Measurements from ENCODE around the gene RDH13. TPM values are rescaled to one million over a fixed set of nuclear protein-coding genes. Genes with fewer than 3 reads are reported as not detected.
A peak's percentile ranks its signal among the peaks of the same experiment; 100 is the strongest.
"Not testable (repeated sequence)": the region's sequence is repeated elsewhere in the genome, so short reads cannot be mapped to it uniquely, and the experiment has no call there.

The RDH13 gene
- total and polyA plus RNA-seq, 9 donors, result 7.2 to 16.7 (median 12.0) TPM

DNA sequence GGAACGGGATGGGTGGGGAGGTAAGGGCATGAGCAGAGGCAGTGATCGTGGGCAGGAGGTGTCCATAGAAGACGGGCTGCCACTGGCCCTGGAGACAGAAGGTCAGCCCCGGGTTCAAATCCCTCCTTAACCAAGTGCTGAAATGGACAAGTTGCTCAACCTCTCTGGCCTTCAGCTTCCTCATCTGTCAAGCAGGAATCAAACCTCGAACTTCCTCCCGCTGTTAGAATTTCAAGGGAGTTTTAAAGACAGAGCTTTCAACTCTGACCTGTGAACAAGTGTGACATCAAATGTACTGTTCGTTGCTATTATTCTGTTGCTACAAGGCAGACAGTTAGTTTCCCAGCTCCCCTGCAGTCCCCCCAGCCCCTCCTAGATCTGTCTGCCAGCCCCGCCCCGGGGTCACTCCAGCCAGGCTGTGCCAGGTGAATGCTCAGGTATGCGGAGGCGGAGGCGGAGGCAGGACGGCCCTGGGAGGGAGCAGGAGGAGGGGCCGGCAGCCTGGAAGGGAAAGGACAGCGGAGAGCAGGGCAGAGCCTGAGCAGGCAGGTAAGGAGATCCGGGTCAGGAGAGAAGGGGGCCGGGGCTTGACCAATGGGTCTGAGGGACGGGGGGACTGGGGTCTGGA lies 12.5 kb upstream of the RDH13 start, which contains the start of gene EPS8L1:
TSS of gene EPS8L1 (plus strand) at position 499 of the 628 bp plus-strand sequence. CDS start 576 bp downstream, outside the sequence.
- WGBS (ENCODE audit: insufficient coverage), result 29% methylated on average over 16 of the region's 18 CpGs
- Histone ChIP-seq H3K27me3 (ENCODE audit: control insufficient read depth, insufficient read depth, low read length) (peaks cover 48% of the 10 kb centered on the region), H3K4me3 (ENCODE audit: low read length) (no peak within 1 kb of the TSS), H3K4me1 (ENCODE audit: control insufficient read depth, insufficient read depth, low read length) (peaks cover 18% of the 10 kb centered on the region), H3K27ac (ENCODE audit: low read length) (no peak within 1 kb of the TSS), H3K36me3 (ENCODE audit: control insufficient read depth, insufficient read depth, low read length) (no peaks in the 10 kb centered on the region), H3K9me3 (replicated peaks; ENCODE audit: control insufficient read depth, low read depth, low read length) (no peaks in the 10 kb centered on the region)
- no peak for DNase-seq

DNA sequence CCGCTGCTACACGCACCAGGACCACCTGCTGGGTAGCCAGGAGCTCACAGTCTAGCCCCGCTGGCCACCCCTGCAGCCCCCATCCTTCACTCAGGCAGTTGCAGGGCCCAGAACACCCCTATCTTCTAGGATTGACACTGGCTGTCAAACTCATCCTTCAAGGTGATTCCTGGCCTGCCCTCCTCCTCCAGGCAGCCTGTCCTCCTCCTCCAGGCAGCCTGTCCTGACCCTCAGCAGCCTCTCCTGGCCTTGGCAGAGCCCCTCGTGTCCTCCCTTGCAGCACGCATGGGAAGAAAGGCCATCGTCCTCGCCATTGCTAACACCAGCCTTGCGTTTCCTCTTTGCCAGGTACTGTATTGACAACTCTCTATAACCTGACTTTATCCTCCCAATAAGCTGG lies 9.0 kb upstream of the RDH13 start:
- Histone ChIP-seq H3K9me3 (replicated peaks; ENCODE audit: control insufficient read depth, low read depth, low read length) (peaks cover 2% of the 10 kb centered on the region), H3K27ac (ENCODE audit: low read length) (no peak overlapping the region), H3K36me3 (ENCODE audit: control insufficient read depth, insufficient read depth, low read length) (no peaks in the 10 kb centered on the region), H3K4me3 (ENCODE audit: low read length) (no peak overlapping the region), H3K27me3 (ENCODE audit: control insufficient read depth, insufficient read depth, low read length) (peaks cover 52% of the 10 kb centered on the region), H3K4me1 (ENCODE audit: control insufficient read depth, insufficient read depth, low read length) (peaks cover 18% of the 10 kb centered on the region)
- WGBS (ENCODE audit: insufficient coverage), result 25% methylated on average over 4 of the region's 8 CpGs
- DNase-seq, result no peak

DNA sequence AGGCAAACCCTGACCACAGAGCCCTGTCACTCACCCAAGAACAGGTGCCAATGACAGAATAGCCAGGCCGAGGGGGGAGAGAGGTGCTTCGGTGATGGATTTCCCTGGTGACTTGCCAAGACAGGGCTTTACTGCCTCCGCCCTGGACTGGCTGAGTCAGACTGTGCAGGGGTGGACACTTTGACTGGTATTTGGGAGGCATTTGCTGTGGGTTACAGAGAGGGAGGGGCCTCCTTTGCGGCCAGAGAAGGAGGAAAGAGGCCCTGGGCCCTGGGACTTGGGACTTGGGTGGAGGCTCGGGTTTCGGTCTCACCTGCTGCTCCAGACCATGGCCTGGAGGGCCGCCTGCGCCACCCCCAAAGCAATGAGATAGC lies 8.2 kb upstream of the RDH13 start:
- Histone ChIP-seq H3K36me3 (ENCODE audit: control insufficient read depth, insufficient read depth, low read length) (no peaks in the 10 kb centered on the region), H3K27ac (ENCODE audit: low read length) (peak overlapping the region; percentile 20), H3K4me3 (ENCODE audit: low read length) (no peak overlapping the region), H3K4me1 (ENCODE audit: control insufficient read depth, insufficient read depth, low read length) (peaks cover 18% of the 10 kb centered on the region), H3K27me3 (ENCODE audit: control insufficient read depth, insufficient read depth, low read length) (peaks cover 48% of the 10 kb centered on the region), H3K9me3 (replicated peaks; ENCODE audit: control insufficient read depth, low read depth, low read length) (peaks cover 2% of the 10 kb centered on the region)
- 27% methylated on average over 7 of the region's 8 CpGs for WGBS (ENCODE audit: insufficient coverage)
- peak; percentile 74 for DNase-seq

DNA sequence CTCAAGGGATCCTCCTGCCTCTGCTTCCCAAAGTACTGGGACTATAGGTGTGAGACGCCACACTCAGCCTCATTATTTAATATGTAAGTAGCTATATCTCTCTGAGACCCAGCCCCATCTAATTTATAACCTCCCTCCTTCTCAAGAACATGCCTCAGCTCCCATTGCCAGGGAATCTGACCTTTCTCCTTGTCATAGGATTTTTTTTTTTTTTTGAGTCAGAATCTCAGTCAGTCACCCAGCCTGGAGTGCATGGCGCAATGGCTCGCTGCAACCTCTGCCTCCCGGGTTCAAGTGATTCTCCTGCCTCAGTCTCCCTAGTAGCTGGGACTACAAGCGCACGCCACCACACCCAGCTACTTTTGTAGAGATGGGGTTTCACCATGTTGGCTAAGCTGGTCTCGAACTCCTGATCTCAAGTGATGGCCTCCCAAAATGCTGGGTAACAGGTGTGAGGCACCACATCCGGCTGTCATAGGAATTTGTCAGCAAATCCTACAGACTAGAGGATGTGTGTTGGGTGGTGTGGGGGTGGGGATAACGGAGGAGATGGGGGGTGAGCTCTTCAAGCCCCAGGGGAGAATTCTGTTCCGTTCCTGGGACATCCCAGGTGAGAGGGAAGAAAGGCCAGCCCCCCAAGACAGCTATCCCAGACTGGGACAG lies 7.6 kb upstream of the RDH13 start:
- H3K4me3 ChIP-seq (ENCODE audit: low read length), result no peak overlapping the region
- H3K9me3 ChIP-seq (replicated peaks; ENCODE audit: control insufficient read depth, low read depth, low read length), result peaks cover 2% of the 10 kb centered on the region
- no peak for DNase-seq
- no peaks in the 10 kb centered on the region for H3K36me3 ChIP-seq (ENCODE audit: control insufficient read depth, insufficient read depth, low read length)
- H3K27ac ChIP-seq (ENCODE audit: low read length), result no peak overlapping the region
- H3K27me3 ChIP-seq (ENCODE audit: control insufficient read depth, insufficient read depth, low read length), result peaks cover 48% of the 10 kb centered on the region
- H3K4me1 ChIP-seq (ENCODE audit: control insufficient read depth, insufficient read depth, low read length), result peaks cover 18% of the 10 kb centered on the region
- 85% methylated on average over 6 of the region's 10 CpGs for WGBS (ENCODE audit: insufficient coverage)

DNA sequence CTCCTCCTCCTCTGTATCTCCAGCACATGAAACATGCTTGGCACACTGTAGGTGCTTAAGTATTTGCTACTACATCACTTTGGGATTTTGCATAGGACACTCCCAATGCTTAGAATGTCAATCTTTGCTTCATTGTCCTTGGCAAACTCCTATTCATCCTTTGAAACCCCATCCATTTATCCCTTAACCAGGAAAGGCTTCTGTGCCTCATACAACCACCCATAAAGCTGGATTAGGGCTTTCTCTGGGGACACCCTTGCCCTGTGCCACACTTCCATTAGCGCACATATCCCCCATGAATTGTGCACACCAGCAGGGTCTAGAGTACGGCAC lies 6.9 kb upstream of the RDH13 start:
- H3K27ac ChIP-seq (ENCODE audit: low read length), result no peak overlapping the region
- no peak for DNase-seq
- no peak overlapping the region for H3K4me3 ChIP-seq (ENCODE audit: low read length)
- H3K4me1 ChIP-seq (ENCODE audit: control insufficient read depth, insufficient read depth, low read length), result peaks cover 18% of the 10 kb centered on the region
- H3K27me3 ChIP-seq (ENCODE audit: control insufficient read depth, insufficient read depth, low read length), result peaks cover 48% of the 10 kb centered on the region
- no CpG with 5 or more reads among the region's 2 CpGs for WGBS (ENCODE audit: insufficient coverage)
- peaks cover 2% of the 10 kb centered on the region for H3K9me3 ChIP-seq (replicated peaks; ENCODE audit: control insufficient read depth, low read depth, low read length)
- no peaks in the 10 kb centered on the region for H3K36me3 ChIP-seq (ENCODE audit: control insufficient read depth, insufficient read depth, low read length)

DNA sequence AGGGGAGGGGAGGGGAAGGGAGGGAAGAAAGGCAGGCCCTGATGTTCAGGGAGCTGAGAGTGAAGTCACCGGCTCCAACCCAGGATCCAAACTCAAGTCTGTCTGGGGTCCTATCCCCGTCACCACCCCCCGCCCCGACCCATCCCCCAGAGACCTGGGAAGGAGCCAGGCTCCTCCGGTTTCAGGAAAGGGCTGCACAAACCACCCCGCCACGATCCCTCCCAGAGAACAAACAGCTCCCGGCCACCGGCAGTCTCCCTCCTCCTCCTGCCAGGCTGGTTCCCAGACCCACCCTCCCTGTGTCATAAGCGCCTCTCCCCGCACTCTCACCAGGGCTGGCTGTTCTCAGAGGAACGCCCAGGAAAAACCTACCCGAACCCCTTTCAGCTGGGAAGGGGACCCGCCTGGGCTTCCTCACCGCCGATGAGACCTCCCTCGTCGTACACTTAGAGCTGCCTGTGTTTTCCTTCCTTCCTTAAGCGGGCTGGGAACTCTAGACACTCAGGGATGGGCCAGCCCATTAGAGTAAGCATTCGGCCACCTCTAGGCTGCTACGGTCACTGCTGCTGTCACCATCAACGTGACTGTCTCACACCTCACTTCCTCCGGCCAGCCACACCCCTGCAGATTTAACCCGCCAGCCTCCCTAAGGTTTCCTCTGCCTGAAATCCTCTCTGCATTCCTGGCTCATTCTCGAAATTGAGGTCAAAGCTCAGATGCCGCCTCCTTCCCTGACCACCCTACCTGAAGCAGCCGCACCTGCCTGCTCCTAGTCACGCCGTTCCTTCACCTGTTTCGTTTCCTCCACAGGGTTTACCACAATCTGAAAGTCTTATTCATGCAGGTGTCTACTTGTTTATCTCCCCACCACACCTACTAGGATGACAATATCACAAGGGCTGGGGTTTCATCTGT lies 6.3 kb upstream of the RDH13 start:
- Histone ChIP-seq H3K36me3 (ENCODE audit: control insufficient read depth, insufficient read depth, low read length) (no peaks in the 10 kb centered on the region), H3K9me3 (replicated peaks; ENCODE audit: control insufficient read depth, low read depth, low read length) (peaks cover 2% of the 10 kb centered on the region), H3K4me3 (ENCODE audit: low read length) (peak overlapping the region; percentile 8), H3K27me3 (ENCODE audit: control insufficient read depth, insufficient read depth, low read length) (peaks cover 47% of the 10 kb centered on the region), H3K27ac (ENCODE audit: low read length) (no peak overlapping the region), H3K4me1 (ENCODE audit: control insufficient read depth, insufficient read depth, low read length) (peaks cover 18% of the 10 kb centered on the region)
- WGBS (ENCODE audit: insufficient coverage), result 6% methylated on average over 26 of the region's 30 CpGs
- no peak for DNase-seq

DNA sequence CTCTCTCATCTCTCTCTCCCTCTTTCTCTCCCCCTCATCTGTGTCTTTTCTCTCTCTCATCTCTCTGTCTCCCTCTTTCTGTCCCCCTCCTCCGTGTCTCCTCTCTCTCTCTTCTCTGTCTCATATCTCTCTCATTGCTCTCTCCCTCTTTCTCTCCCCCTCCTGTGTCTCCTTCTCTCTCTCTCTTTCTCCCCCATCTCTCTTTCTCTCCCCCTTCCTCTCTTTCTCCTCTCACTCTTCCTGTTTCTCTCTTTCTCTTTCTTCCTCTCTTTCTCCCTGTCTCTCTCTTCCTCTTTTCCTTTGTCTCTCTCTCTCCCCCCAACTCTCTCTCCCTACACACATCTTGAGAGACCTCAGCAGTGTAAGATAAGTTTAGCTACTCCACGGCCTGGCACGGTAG lies 4.9 kb upstream of the RDH13 start:
- no peak overlapping the region for H3K4me3 ChIP-seq (ENCODE audit: low read length)
- H3K4me1 ChIP-seq (ENCODE audit: control insufficient read depth, insufficient read depth, low read length), result peaks cover 18% of the 10 kb centered on the region
- no peak for DNase-seq
- H3K36me3 ChIP-seq (ENCODE audit: control insufficient read depth, insufficient read depth, low read length), result no peaks in the 10 kb centered on the region
- 0% methylated on average over 1 of the region's 3 CpGs for WGBS (ENCODE audit: insufficient coverage)
- peaks cover 46% of the 10 kb centered on the region for H3K27me3 ChIP-seq (ENCODE audit: control insufficient read depth, insufficient read depth, low read length)
- peaks cover 2% of the 10 kb centered on the region for H3K9me3 ChIP-seq (replicated peaks; ENCODE audit: control insufficient read depth, low read depth, low read length)
- no peak overlapping the region for H3K27ac ChIP-seq (ENCODE audit: low read length)

DNA sequence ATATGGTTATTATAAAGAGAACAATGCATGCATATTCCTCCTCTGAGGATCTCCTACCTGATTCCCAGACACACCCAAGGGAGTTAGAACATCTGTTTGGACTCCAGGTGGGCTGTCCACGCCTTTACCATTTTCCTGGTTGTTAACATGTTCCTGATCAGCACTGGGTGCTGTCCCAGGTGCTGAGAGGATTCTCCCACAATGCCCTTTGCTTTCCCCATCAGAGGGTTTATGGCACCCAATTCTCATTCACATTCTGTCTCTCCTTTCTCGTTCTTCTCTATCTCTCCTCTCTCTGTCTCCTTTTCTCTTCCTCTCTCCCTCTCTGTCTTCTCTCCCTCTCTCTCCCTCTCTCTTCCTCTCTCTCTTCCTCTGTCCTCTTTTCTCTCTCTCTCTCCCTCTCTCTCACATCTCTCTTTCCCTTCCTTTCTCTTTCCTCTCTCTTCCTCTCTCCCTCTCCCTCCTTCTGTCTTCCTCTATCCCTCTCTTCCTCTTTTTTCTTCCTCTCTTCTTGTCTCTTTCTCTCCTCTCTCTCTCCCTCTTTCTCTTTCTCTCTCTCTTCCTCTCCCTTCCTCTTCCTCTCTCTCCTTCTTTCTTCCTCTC lies 3.3 kb upstream of the RDH13 start:
- WGBS (ENCODE audit: insufficient coverage), result 14% methylated on average over 2 of the region's 2 CpGs
- Histone ChIP-seq H3K4me3 (ENCODE audit: low read length) (no peak overlapping the region), H3K9me3 (replicated peaks; ENCODE audit: control insufficient read depth, low read depth, low read length) (peaks cover 2% of the 10 kb centered on the region), H3K27ac (ENCODE audit: low read length) (no peak overlapping the region), H3K36me3 (ENCODE audit: control insufficient read depth, insufficient read depth, low read length) (no peaks in the 10 kb centered on the region), H3K27me3 (ENCODE audit: control insufficient read depth, insufficient read depth, low read length) (peaks cover 42% of the 10 kb centered on the region), H3K4me1 (ENCODE audit: control insufficient read depth, insufficient read depth, low read length) (peaks cover 16% of the 10 kb centered on the region)
- no peak for DNase-seq

DNA sequence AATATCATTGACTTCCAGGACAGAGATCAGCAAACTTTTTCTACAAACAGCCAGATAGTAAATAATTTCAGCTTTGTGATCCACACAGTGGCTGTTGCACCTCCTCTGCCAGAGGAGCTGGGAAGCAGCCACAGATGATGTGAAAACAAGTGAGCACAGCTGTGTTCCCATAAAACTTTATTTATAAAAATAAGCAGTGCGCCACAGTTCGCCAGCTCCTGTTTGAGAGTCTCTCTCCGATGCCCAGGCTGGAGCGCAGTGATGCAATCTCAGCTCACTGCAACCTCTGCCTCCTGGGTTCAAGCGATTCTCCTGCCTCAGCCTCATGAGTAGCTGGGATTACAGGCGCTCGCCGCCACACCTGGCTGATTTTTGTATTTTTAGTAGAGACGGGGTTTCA lies 2.6 kb upstream of the RDH13 start:
- not testable (repeated sequence) for H3K9me3 ChIP-seq (replicated peaks; ENCODE audit: control insufficient read depth, low read depth, low read length); H3K27ac ChIP-seq (ENCODE audit: low read length); DNase-seq; H3K4me3 ChIP-seq (ENCODE audit: low read length); H3K36me3 ChIP-seq (ENCODE audit: control insufficient read depth, insufficient read depth, low read length)
- H3K27me3 ChIP-seq (ENCODE audit: control insufficient read depth, insufficient read depth, low read length), result peaks cover 37% of the 10 kb centered on the region
- 91% methylated on average over 9 of the region's 9 CpGs for WGBS (ENCODE audit: insufficient coverage)
- peaks cover 13% of the 10 kb centered on the region for H3K4me1 ChIP-seq (ENCODE audit: control insufficient read depth, insufficient read depth, low read length)

DNA sequence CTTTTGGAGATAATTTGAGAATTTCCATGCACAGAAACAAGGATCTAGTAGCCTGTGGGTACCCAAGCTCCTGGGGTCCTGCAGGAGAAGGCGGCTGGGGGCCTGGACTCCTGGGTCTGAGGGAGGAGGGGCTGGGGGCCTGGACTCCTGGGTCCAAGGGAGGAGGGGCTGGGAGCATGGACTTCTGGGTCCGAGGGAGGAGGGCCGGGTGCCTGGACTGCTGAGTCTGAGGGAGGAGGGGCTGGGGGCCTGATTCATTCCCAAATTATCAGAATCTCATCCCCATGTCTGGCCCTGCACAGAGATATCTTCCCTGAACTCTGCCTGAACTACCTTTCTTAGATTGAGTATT lies 520 bp upstream of the RDH13 start:
- WGBS (ENCODE audit: insufficient coverage), result 100% methylated on average over 1 of the region's 3 CpGs
- DNase-seq, result no peak
- no peak overlapping the region for H3K27ac ChIP-seq (ENCODE audit: low read length)

More for the DNA sequence above, 520 bp upstream of the RDH13 start:
- Histone ChIP-seq H3K36me3 (ENCODE audit: control insufficient read depth, insufficient read depth, low read length) (peaks cover 7% of the 10 kb centered on the region), H3K27me3 (ENCODE audit: control insufficient read depth, insufficient read depth, low read length) (peaks cover 19% of the 10 kb centered on the region), H3K9me3 (replicated peaks; ENCODE audit: control insufficient read depth, low read depth, low read length) (no peaks in the 10 kb centered on the region), H3K4me3 (ENCODE audit: low read length) (peak overlapping the region; percentile 57), H3K4me1 (ENCODE audit: control insufficient read depth, insufficient read depth, low read length) (peaks cover 5% of the 10 kb centered on the region)
